ENCODE measurements around the gene POU2AF1. TPM values are rescaled to one million over a fixed set of nuclear protein-coding genes. Genes with fewer than 3 reads are reported as not detected.
A peak's percentile ranks its signal among the peaks of the same experiment; 100 is the strongest.

Gene POU2AF1
- total RNA-seq, 1 donor from 2014 or later, result not detected

DNA sequence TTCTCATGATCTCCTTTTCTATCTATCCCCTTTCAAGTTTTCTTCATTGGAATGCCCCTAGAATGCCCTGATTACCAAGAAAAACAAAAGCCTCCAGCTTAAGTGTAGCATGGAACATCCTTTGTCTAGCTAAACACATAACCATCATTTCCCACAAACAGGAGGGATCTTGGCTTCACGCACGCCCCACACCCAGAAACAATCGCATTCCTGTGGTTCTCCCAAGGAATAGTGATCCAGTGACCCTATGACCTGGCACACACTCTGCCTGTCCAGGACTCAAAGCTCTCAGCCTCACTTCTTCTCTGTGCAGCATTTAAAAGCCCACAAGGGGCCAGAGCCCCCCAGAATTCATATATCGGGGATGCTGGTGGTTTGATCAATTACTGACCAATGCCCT, 9.3 kb upstream of the POU2AF1 start:
- peak; percentile 53 for DNase-seq (ENCODE audit: low read depth)

DNA sequence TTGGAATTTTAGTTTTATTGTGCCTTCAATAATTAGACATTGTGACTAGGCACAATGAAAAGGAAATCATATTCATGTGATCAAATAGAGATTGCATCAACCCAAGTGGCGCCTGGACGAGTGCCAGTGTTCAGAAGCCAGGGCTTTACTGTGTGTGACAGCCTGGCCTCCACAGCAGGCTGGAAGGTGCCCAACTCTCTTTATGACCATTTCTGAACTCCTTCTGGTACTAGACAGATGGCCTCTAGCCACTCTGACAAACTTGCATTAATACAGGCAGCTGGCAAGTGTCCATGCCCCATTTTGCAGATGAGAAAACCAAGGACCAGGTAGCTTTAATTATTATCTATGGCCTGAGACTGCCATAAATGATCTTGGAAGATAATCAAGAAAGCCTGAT, 8.3 kb upstream of the POU2AF1 start:
- DNase-seq (ENCODE audit: low read depth), result no peak

DNA sequence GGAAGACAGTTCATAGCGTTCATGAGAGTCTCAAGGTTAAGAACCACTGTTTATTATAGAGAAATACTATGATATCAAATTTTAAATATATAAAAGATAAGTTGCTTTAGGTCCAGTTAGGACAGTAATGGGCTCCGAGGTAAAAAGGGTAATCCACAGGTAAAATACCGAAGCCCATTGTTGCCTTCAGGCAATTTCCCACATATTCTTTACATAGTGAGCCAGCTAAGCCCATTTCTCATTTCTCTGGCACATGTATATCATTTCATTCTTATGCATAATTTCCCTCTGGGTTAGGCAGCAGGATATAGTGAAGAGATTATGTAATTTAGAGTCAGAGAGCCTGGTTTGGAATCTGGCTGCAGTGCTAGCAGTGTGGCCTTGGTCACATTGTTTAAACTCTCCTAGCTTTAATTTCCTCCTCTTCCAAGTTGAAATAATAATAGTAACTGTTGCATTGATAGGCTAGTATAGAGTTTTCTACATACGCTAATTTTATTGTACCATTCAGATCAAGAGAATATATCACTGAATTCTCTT, 7.6 kb upstream of the POU2AF1 start:
- no peak for DNase-seq (ENCODE audit: low read depth)

DNA sequence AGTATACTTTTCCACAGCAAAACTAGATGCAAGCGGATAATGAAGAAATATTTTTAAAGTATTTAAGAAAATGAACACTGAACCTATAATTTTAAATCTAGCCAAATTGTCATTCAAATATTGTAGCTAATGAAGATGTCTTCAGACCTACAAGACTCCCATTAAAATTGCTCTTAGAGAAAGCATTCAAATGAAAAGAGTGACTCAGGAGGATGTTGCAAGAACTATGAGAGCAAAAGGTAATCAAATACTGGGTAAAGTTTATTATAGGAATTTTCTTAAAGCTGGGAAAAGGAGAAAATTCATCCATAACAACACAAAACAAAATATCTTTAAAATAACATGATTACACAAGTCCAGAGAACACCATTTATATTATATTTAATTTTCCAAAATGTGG, 5.4 kb upstream of the POU2AF1 start:
- DNase-seq (ENCODE audit: low read depth), result no peak

DNA sequence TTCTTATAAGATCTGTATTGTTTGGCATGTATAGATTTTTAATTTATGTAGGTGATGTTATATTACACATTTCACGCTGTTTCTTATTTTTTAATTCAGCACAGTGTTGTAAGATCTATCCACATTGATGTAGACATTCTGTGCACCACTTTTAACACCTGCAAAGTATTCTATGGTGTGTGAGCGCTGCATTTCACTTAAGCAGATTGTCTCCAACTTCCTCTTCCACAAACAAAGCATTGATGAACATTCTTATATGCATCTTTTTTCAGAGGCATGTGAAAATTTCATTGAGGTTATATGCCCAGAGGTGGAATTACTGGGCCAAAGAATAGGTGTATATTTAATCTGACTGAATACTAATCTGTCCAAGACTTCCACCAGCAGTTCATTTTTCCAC, 3.4 kb upstream of the POU2AF1 start:
- no peak for DNase-seq (ENCODE audit: low read depth)

DNA sequence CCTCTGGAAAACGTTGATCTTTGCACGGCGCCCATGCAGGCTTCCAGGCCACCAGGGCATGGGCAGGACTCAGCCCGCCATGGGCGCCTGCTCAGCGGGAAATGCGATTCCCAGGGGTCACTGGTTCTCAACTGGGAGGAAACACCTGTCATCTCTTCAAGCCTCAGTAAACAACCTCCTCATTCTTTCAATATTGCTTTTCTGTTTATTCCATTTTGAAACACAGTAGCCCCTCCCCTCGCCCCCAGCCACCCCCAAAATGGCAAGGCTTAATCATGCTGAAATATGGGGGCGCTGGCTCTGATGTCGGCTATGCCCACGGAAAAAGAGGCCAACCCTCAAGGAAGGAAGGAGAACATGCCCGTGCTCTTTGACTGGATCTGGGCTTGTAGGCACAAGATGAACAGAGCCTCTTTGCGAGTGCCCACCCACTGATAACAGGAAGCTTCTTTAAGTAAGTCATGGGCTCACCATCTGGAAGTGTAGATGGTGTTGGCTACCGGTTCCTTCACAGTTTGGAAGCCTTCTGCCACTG, 594 bp upstream of the POU2AF1 start:
- DNase-seq (ENCODE audit: low read depth), result no peak

DNA sequence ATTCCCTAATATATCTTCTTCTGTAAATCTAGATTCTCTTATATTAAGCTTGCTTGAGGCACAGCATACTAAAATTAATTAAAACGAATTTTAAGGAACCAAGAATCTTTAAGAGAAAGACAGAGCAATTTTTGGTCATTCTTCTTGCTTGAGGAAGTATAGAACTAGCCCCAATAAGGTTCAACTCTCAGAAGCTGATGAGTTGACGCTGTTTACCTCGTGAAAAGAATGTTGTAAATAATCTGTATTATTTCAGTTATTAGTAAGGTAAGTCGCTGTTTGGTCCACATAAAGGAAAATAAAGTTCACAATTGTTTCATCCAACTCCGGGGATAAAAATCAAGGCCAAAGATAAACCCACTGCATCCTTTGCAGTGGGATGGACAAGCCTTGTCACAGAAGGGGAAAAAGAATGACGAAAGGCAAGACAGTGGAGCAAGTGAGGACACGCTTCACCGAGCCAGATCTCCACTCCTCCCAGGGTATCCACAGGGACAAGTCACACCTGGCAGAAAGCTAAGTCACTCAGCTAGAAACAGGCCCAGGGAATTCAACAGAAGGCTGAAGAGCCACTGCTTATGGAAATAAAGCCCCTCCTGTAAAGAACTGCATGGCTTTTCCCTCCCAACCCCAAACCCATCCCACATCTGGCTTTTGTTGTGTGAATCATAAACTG, 752 bp downstream of the POU2AF1 start:
- no peak for DNase-seq (ENCODE audit: low read depth)

DNA sequence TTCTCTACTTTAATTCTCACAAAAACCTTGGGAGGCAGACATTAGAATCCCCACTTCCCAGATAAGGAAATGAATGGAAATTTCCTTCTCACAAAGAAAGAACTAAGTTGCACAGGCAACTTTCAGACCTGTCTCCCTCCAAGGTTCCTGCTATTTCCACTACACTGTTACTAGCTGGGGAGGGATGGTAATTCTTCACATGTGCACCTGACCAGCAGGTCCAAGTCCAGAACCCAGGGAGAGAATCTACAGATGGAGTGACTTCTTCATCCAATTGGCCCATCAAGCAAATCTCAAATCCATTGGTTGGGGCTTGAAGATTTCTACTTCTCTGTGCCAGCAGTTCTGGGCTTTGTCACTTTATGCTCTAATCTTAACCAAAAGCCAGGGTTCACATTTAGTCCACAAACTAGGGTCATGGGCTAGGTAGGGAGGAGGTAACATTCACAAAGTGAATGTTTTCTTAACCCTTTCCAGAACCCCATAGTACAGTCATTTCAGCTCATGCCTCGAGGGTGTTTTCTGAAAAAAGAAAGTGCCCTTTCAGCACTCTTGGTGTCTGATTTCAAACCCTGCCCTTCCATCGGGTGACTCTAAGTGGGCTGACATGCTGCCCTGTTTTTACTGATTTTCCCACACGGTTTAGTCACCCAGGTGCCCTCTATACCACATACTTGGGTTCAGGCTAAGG, 2.7 kb downstream of the POU2AF1 start:
- DNase-seq (ENCODE audit: low read depth), result no peak

DNA sequence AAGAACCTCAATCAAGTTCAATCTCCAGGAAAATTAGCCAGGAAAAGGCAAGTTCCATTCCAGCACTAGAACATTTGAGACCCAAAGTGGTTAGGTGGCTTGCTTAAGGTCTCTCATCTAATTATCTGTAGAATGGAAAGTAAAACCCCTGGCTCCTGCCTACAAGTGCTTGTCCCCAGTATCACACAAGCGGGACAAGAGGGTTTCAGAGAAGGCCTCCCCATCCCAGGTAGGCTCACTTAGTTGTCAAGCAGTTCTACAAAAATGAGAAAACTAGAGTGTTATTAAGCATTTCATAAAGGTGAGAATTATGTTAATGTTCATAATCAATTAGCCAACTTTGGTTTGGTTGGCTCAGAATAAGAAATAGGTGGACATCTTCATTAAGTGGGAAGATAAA, 5.5 kb downstream of the POU2AF1 start:
- DNase-seq (ENCODE audit: low read depth), result no peak

DNA sequence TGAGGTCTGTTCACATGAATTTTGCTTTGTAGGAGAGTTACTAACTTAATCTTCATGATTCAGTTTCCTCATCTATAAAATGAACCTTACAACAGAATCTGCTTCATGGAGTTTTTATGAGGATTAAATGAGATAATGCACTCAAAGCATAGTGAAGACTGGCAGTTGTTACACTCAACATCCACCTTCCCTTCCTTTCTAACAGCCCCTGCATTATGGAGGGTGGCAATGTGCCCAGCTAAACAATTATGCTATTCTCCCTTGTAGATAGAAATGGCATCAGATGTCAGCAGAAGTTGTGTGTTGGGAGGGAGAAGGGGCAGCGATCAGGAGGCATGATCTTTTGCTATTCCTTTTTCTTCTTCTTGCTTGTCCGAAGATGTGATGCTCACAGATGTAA, 6.5 kb downstream of the POU2AF1 start:
- no peak for DNase-seq (ENCODE audit: low read depth)

DNA sequence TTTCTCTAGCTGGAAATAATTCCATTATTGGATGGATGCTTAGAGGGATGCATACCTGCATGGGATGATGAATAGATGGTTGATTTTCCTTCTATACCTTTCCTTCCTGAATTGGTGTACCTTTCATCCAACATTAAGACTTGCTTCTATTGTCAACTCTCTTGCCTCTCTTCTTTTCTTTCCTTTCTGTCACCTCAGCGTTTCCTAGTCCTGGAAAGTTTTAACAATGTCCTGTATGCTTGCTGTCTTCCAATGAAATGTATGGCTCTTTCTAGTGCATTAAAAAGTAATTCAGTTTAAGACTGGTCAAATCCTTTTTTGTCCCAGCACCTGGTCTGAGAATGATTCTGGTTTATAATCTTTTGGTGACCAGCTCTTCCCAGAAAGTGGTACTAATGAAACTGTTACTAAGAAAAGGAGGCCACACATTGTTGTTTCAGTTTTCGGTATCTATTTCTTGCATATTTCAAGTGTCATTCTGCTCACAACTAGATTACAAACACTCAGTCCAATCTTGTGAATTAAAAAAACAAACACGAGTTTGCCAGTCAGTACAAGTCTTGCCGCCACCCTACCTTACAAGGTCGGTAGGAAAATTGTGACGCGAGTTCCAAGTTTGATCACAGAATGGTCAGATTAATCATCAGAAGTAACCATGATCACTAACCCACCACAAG, 8.0 kb downstream of the POU2AF1 start:
- no peak for DNase-seq (ENCODE audit: low read depth)

DNA sequence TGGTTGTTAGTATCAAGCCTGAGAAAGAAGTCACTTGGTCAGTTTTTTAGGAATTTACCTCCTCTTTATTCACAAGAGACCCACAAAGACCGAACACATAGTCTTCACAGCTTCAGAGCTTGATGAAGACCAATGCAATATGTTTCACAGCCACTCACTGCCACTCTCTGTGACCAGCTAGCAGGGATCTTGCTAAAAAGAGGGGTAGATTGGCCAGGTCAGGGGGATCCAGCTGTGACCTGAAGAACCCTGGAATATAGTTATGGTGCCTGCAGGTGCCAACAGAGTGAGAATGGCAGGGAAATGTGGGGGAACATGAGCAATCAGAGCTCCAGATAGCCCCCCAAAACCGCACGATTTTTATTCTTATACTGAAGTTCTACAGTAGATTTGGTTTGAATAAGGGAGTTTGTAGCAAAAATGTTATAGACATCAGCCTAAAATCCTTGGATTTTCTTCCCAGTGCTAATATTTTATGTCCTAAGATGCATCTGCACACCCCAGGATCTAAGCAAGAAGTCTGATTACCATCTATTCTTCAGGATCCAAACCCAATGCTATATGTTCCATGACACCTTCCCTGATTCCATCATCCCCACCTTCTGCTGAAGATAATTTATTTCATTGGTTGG, 8.7 kb downstream of the POU2AF1 start:
- DNase-seq (ENCODE audit: low read depth), result no peak

DNA sequence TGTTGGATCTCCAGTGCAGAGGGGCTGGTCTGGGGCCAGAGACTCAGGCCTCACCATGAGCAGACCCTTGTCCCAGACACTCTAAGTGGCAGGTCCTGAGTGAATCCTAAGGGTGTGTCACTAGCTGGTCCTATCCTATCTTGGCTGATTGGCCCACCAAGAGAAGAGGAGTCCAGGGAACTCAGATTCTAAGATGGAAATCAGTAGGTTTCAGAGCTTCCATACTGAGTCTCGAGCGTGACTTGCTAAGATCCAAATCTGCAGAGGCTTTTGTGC, 10.9 kb downstream of the POU2AF1 start:
- DNase-seq (ENCODE audit: low read depth), result no peak

DNA sequence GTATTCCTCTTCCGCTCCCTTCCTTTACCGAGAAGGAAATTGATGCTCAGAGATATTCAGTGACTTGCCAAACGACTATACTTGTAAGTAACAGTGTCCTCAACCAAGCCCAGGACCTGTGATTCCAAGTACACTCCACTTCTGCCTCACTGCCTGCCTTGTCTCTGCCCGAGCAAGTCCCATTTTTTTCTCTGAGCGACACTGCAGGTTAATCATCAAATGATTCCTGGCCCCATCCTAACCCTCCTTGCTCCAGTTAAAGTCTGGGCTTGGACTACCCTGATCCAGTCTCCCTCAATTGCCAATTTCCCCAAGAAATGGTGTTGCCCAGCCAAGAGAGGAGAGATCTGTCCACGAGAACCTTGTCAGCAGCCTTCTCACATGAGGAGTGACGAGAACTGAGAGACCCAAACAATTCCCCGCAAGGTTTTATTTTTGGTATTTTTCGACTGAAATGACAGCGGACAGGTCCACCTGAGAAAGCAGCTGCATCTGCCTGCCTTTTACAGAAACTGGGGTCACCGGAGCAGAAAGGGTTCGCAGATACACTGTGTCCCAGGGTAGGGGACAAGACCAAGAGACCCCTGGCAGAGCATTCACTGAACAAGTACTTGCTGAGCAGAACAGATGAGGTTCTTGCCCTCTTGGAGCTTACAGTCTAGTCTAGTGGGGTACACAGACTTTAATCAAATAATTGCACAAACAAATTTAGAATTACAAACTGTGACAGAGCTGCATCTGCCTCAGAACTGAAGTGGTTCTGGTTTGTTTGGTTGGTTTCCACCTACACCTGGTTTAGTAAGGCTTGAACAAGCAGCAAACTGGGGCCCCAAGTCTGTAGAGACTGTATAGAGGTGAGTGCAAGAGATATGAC, 11.4 kb downstream of the POU2AF1 start:
- DNase-seq (ENCODE audit: low read depth), result no peak

DNA sequence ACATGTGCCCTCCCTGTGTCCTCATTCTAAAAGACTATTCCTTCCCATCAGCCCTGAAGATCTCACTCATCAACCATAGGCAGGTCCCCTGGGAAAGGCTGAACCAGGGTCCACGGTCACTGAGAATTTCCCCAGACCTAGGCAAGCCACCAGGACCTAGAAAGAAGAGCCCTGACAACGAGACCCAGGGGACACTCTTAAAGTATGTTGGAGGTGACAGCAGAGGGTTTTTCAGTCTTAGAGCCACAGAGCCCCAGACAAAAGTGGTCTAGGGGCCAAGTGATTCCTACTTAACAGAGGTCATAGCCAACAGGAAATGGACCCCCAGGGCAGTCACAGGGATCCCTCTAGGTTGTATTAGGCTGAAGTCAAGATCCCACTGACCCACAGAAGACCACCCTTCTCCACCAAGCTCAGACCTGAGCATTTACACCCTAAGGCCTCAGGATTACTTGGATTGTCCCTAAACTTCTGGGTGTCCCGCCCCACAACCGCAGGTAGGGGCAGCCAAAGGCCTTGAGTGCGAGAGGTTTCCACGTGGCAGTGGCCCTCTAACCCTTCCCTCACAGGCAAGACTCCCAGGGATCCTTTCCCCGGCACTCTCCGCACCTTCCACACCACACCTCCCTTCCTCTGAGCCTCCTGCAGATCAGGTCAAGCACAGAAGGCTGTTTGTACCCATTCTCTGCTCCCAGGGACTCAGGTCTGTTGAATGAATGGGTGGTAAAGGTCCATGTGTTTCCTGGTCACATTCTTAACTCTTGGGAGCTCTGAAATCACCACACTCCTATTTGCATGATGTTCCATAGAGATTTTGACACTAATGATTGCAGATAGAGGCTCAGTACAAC, 12.3 kb downstream of the POU2AF1 start:
- no peak for DNase-seq (ENCODE audit: low read depth)

DNA sequence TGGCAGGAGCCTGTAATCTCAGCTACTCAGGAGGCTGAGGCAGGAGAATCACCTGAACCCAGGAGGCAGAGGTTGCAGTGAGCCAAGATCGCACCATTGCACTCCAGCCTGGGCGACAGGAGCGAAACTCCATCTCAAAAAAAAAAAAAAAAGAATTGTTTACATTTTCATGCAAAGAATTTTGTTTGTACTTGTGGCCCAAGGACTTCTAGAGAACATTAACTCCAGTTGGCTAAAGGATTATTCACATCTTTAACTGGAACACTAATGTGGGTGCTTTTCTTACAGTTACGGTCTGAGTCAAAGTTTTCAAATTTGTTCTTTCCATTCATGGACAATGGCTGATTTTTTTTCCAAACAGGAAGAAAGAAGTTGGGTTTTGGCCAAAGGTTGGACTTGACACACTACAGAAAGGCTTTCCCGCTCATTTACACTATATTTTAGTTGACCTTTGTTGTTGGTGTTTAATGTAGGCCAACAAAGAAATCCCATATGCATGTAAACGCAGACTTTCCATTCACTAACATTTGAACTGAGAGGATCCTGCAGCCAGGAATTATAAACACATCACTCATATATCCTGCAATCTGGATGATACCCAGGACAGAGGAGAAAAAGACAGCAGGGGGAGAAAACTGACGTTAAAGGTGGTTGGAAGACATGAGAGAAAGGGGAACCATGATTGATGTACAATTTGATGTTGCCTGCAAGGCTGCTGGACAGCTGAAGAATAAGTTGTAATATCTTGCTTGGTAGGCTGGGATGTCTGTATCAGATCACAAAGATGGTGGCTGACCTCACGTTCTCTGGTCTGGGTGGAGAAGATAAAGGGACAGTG, 13.1 kb downstream of the POU2AF1 start:
- no peak for DNase-seq (ENCODE audit: low read depth)

DNA sequence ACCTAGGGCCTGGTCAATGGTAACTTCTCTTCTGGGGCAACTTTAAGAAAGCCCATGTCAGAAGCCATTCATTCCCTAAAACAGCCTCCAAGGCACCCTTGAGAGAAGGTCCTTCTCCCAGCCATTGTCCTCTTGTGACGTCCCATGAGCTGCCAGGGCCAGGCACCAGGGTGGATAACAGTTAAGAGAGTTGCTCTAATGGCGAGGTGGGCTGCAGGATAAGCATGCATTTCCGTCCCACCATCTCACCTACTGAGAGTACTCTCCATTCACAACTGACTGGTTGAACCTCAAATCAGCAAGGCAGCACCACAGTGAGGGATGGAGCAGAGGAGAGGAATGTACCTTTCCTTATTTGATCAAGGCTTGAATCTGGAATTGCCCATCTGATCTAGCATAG, 14.6 kb downstream of the POU2AF1 start:
- no peak for DNase-seq (ENCODE audit: low read depth)

DNA sequence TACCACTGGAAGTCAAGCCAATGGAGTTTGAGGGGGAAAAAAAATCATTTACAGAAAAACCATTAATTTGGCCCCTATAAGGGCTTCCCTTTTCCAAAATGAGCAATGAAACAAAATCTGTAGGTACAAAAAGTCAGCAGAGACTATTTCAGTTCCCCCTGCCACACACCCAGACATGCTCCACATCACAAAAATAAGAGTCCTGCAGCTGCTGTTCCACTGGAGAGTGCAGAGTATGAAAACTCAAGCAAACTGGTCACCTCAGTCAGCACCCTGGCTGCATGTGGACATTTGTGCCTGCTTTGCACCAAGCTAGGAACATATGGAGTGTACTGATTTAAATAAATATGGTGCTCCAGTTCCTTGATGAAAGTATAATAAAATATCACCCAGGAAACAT, 15.1 kb downstream of the POU2AF1 start:
- DNase-seq (ENCODE audit: low read depth), result no peak

DNA sequence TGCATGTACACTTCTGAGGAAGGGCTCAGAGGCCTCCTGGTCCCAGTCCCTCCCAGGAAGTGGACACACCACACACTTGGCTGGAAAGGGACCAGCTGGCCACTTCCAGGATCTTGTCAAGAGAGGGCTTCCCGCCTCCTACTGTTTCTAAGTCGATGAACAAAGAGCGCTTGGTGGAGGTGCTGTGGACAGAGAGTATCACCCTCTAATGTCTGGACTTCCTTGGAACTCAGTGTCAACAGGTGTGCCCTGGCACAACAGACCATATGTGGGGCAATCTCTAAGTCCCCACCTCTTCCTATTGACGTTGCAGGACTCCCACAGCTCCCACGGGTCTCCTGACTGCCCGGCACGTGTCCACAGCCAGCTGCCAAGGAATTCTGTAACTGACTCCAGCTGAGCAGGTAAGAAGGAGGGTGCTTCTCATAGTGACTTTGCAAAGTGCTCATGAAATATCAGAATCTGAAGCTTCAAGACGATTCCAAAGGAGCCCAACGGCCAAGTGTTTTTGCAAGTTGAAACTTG, 16.1 kb downstream of the POU2AF1 start:
- no peak for DNase-seq (ENCODE audit: low read depth)

Measured in myocyte (in vitro differentiated cells).